Neural crest cell (in vitro differentiated cells): Measurements from ENCODE around the gene CCDC91. TPM values are rescaled to one million over a fixed set of nuclear protein-coding genes. Genes with fewer than 3 reads are reported as not detected.
"Not testable (repeated sequence)": the region's sequence is repeated elsewhere in the genome, so short reads cannot be mapped to it uniquely, and the experiment has no call there.

Source experiments
- DNase-seq: peaks from one replicate; pipeline ENCODE4 v3.0.0; 2021; ENCODE audit warnings: low read depth, mixed read lengths, low spot score
- H3K27ac Mint-ChIP-seq: one replicate; pipeline ENCODE4 v1.8.0; 2021; ENCODE audit warnings: mild to moderate bottlenecking, mixed read lengths; ENCODE audit not compliant: unreplicated experiment
- H3K27me3 Mint-ChIP-seq: 2 replicates; pipeline ENCODE4 v1.8.0; 2021; ENCODE audit warnings: low read depth, mild to moderate bottlenecking, mixed read lengths
- H3K36me3 Mint-ChIP-seq: 2 replicates; pipeline ENCODE4 v1.8.0; 2021; ENCODE audit warnings: low read depth, mild to moderate bottlenecking, mixed read lengths
- H3K4me1 Mint-ChIP-seq: 2 replicates; pipeline ENCODE4 v1.8.0; 2021; ENCODE audit warnings: mixed read lengths
- H3K4me3 Mint-ChIP-seq: one replicate; pipeline ENCODE4 v1.8.0; 2021; ENCODE audit warnings: mild to moderate bottlenecking, mixed read lengths
- H3K9me3 Mint-ChIP-seq: 2 replicates; pipeline ENCODE4 v1.8.0; 2021; ENCODE audit warnings: mixed read lengths
- CTCF ChIP-seq: fragments of 200-600 bp; sonication (generic); conservative IDR thresholded peaks from 2 replicates; pipeline ENCODE4 v1.5.0; 2021; ENCODE audit warnings: antibody characterized with exemption, mild to moderate bottlenecking
- total RNA-seq: library from RNA; stranded (reverse); gene quantifications from 2 replicates; pipeline ENCODE4 v1.2.1, GENCODE V29; 2021

Gene CCDC91
- total RNA-seq, 1 donor from 2014 or later = 13.9 TPM

GRCh38 chr12:28313631-28314030 lies 123.4 kb downstream of the CCDC91 start:
- TF ChIP-seq CTCF = no peak
- H3K4me1 Mint-ChIP-seq = peaks cover 7% of the 10 kb centered on the region
- DNase-seq = no peak
- H3K9me3 Mint-ChIP-seq = peaks cover 4% of the 10 kb centered on the region
- H3K27me3 Mint-ChIP-seq = no peaks in the 10 kb centered on the region
- no peak overlapping the region for H3K4me3 Mint-ChIP-seq
- H3K36me3 Mint-ChIP-seq = peaks cover 24% of the 10 kb centered on the region
- no peak overlapping the region for H3K27ac Mint-ChIP-seq

- Mint-ChIP-seq H3K4me1 (peaks cover 7% of the 10 kb centered on the region), H3K4me3 (no peak overlapping the region), H3K9me3 (peaks cover 4% of the 10 kb centered on the region), H3K27ac (no peak overlapping the region), H3K27me3 (no peaks in the 10 kb centered on the region), H3K36me3 (peaks cover 18% of the 10 kb centered on the region)
- no peak for DNase-seq
- no peak for TF ChIP-seq CTCF
These were observed 125.8 kb downstream of the CCDC91 start for GRCh38 chr12:28316049-28316448.

GRCh38 chr12:28318273-28318672 lies 128.0 kb downstream of the CCDC91 start:
- DNase-seq = no peak
- TF ChIP-seq CTCF = no peak
- peaks cover 6% of the 10 kb centered on the region for H3K4me1 Mint-ChIP-seq

GRCh38 chr12:28320353-28320752 lies 130.1 kb downstream of the CCDC91 start:
- H3K36me3 Mint-ChIP-seq = peaks cover 8% of the 10 kb centered on the region
- H3K27ac Mint-ChIP-seq = no peak overlapping the region
- no peak for TF ChIP-seq CTCF
- H3K4me1 Mint-ChIP-seq = no peaks in the 10 kb centered on the region
- no peak for DNase-seq
- H3K4me3 Mint-ChIP-seq = no peak overlapping the region
- H3K9me3 Mint-ChIP-seq = peaks cover 4% of the 10 kb centered on the region
- H3K27me3 Mint-ChIP-seq = no peaks in the 10 kb centered on the region

More at GRCh38 chr12:28318273-28318672, 128.0 kb downstream of the CCDC91 start:
- H3K9me3 Mint-ChIP-seq = peaks cover 4% of the 10 kb centered on the region
- no peak overlapping the region for H3K4me3 Mint-ChIP-seq
- no peak overlapping the region for H3K27ac Mint-ChIP-seq
- no peaks in the 10 kb centered on the region for H3K27me3 Mint-ChIP-seq
- H3K36me3 Mint-ChIP-seq = peaks cover 13% of the 10 kb centered on the region

GRCh38 chr12:28327722-28328121 lies 137.5 kb downstream of the CCDC91 start:
- Mint-ChIP-seq H3K27ac (no peak overlapping the region), H3K4me1 (no peaks in the 10 kb centered on the region), H3K4me3 (no peak overlapping the region), H3K9me3 (peaks cover 4% of the 10 kb centered on the region), H3K27me3 (no peaks in the 10 kb centered on the region), H3K36me3 (peaks cover 15% of the 10 kb centered on the region)
- no peak for DNase-seq
- no peak for TF ChIP-seq CTCF

- no peak for TF ChIP-seq CTCF
- Mint-ChIP-seq H3K27ac (no peak overlapping the region), H3K4me1 (peaks cover 3% of the 10 kb centered on the region)
These were observed 138.7 kb downstream of the CCDC91 start for GRCh38 chr12:28328967-28329366.

GRCh38 chr12:28329727-28330126 lies 139.5 kb downstream of the CCDC91 start:
- H3K4me1 Mint-ChIP-seq, H3K9me3 Mint-ChIP-seq: not testable (repeated sequence)
- H3K36me3 Mint-ChIP-seq = peaks cover 15% of the 10 kb centered on the region

More at GRCh38 chr12:28328967-28329366, 138.7 kb downstream of the CCDC91 start:
- Mint-ChIP-seq H3K27me3 (no peaks in the 10 kb centered on the region), H3K4me3 (no peak overlapping the region), H3K36me3 (peaks cover 15% of the 10 kb centered on the region), H3K9me3 (peaks cover 4% of the 10 kb centered on the region)
- no peak for DNase-seq

GRCh38 chr12:28330232-28330631 lies 140.0 kb downstream of the CCDC91 start:
- H3K9me3 Mint-ChIP-seq, DNase-seq, H3K4me1 Mint-ChIP-seq, H3K4me3 Mint-ChIP-seq, H3K27ac Mint-ChIP-seq, H3K27me3 Mint-ChIP-seq: not testable (repeated sequence)
- H3K36me3 Mint-ChIP-seq = peaks cover 15% of the 10 kb centered on the region

More at GRCh38 chr12:28329727-28330126, 139.5 kb downstream of the CCDC91 start:
- DNase-seq, H3K4me3 Mint-ChIP-seq, H3K27me3 Mint-ChIP-seq, H3K27ac Mint-ChIP-seq: not testable (repeated sequence)
